ENCODE measurements around the gene SLC6A15.
A peak's percentile ranks its signal among the peaks of the same experiment; 100 is the strongest.

Gene SLC6A15

DNA sequence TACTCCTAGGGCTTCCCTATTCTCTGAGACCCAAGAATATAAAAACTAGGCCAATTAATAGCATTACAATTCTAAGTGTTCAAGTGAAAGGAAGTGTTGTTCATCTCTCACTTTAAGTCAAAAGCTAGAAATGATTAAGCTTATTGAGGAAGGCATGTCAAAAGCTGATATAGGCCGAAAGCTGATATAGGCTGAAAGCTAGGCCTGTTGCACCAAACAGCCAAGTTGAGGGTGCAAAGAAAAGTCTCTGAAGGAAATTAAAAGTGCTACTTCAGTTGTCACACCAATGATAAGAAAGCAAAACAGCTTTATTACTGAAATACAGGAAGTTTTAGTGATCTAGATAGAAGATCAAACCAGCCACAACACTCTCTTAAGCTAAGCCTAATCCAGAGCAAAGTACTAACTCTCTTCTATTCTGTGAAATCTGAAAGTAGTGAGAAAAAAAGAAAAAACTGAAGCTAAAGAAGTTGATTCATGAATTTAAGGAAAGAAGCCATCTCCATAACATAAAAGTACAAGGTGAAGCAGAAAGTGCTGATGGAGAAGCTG is 68.9 kb downstream of the SLC6A15 start:
- no peak overlapping the region for H3K18ac ChIP-seq (ENCODE audit: low read length)
- no peaks in the 10 kb centered on the region for H3K4me1 ChIP-seq (ENCODE audit: control insufficient read depth in 2 of 2, insufficient read depth in 1 of 2, low read depth in 1 of 2, low read length in 2 of 2)
- no peak overlapping the region for H4K91ac ChIP-seq (ENCODE audit: low read depth, low read length, poor library complexity)
- no peak overlapping the region for H3K4ac ChIP-seq (ENCODE audit: low read length)
- H3K79me1 ChIP-seq (ENCODE audit: low read depth, low read length): no peaks in the 10 kb centered on the region
- no peak overlapping the region for H2AK5ac ChIP-seq (ENCODE audit: low read depth, low read length)
- H3K23ac ChIP-seq (ENCODE audit: low read depth, low read length, poor library complexity): no peak overlapping the region
- H2BK15ac ChIP-seq (ENCODE audit: low read length): no peak overlapping the region
- no peak overlapping the region for H4K8ac ChIP-seq (ENCODE audit: low read depth, low read length)
- H3K36me3 ChIP-seq (replicated peaks in 1 of 2; ENCODE audit: control insufficient read depth in 2 of 2, insufficient read depth in 2 of 2, low read length in 2 of 2): no peaks in the 10 kb centered on the region
- H3K9ac ChIP-seq (ENCODE audit: low read depth, low read length, poor library complexity): no peak overlapping the region
- no peak overlapping the region for H2BK120ac ChIP-seq (ENCODE audit: low read depth, low read length)
- no peak for DNase-seq (ENCODE audit: low spot score)
- no CpG with 5 or more reads among the region's 1 CpG for WGBS, 2 donors (ENCODE audit: extremely low coverage in 2 of 2, insufficient read length in 2 of 2, insufficient replicate concordance in 1 of 2)
- no peak overlapping the region for H2AFZ ChIP-seq (ENCODE audit: low read length)
- H3K27ac ChIP-seq (replicated peaks; ENCODE audit: low read length): no peak overlapping the region
- no peaks in the 10 kb centered on the region for H3K9me3 ChIP-seq (replicated peaks in 1 of 2; ENCODE audit: control insufficient read depth in 2 of 2, insufficient read depth in 1 of 2, low read depth in 1 of 2, low read length in 2 of 2)
- no peak overlapping the region for H3K14ac ChIP-seq (ENCODE audit: low read length)
- H2BK12ac ChIP-seq (ENCODE audit: low read length): no peak overlapping the region
- no peak overlapping the region for H3K4me2 ChIP-seq (ENCODE audit: insufficient read depth, low read length, poor library complexity, severe bottlenecking)
- H3K4me3 ChIP-seq (ENCODE audit: low read length in 2 of 2): no peak overlapping the region
- H2BK5ac ChIP-seq (ENCODE audit: low read length): no peak overlapping the region
- no peaks in the 10 kb centered on the region for H3K27me3 ChIP-seq (ENCODE audit: control insufficient read depth in 3 of 3, insufficient read depth in 3 of 3, low read depth in 1 of 3, low read length in 3 of 3)

DNA sequence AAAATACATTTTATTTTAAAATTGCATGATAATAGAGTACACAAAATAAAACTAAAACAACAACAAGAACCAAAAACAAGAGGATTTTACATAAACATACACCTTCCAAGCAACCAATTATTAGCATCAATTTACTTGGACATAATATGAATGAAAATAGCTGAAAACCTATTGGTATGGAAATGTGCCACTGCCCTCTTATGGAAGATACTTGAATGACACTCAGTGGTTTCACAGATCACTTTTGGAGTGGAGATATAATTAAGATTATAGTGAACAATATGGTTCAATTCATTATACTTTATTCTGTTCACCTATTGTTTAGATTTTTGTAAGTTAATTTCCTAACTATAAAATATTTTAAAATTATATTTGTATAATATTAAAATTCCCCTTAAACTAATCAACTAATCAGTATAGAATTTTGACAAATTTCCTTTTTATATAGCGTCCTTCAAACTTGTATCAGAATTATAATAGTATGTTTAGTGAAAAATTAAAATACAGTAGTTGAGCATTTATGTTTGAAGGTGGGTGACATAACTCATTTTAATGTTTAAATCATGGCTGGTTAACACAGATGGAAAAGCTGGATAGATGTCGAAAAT is 70.1 kb downstream of the SLC6A15 start:
- H3K18ac ChIP-seq (ENCODE audit: low read length): no peak overlapping the region
- no peaks in the 10 kb centered on the region for H3K36me3 ChIP-seq (replicated peaks in 1 of 2; ENCODE audit: control insufficient read depth in 2 of 2, insufficient read depth in 2 of 2, low read length in 2 of 2)
- H2BK12ac ChIP-seq (ENCODE audit: low read length): no peak overlapping the region
- no peaks in the 10 kb centered on the region for H3K79me1 ChIP-seq (ENCODE audit: low read depth, low read length)
- no peaks in the 10 kb centered on the region for H3K4me1 ChIP-seq (ENCODE audit: control insufficient read depth in 2 of 2, insufficient read depth in 1 of 2, low read depth in 1 of 2, low read length in 2 of 2)
- H2AFZ ChIP-seq (ENCODE audit: low read length): no peak overlapping the region
- no peak overlapping the region for H3K9ac ChIP-seq (ENCODE audit: low read depth, low read length, poor library complexity)
- no peak overlapping the region for H4K91ac ChIP-seq (ENCODE audit: low read depth, low read length, poor library complexity)
- no peak overlapping the region for H2BK5ac ChIP-seq (ENCODE audit: low read length)
- H3K27me3 ChIP-seq (ENCODE audit: control insufficient read depth in 3 of 3, insufficient read depth in 3 of 3, low read depth in 1 of 3, low read length in 3 of 3): no peaks in the 10 kb centered on the region
- no peak overlapping the region for H2AK5ac ChIP-seq (ENCODE audit: low read depth, low read length)
- no peak overlapping the region for H3K14ac ChIP-seq (ENCODE audit: low read length)
- no peak overlapping the region for H3K23ac ChIP-seq (ENCODE audit: low read depth, low read length, poor library complexity)
- no CpG with 5 or more reads among the region's 2 CpGs for WGBS, 2 donors (ENCODE audit: extremely low coverage in 2 of 2, insufficient read length in 2 of 2, insufficient replicate concordance in 1 of 2)
- H3K4ac ChIP-seq (ENCODE audit: low read length): no peak overlapping the region
- no peaks in the 10 kb centered on the region for H3K9me3 ChIP-seq (replicated peaks in 1 of 2; ENCODE audit: control insufficient read depth in 2 of 2, insufficient read depth in 1 of 2, low read depth in 1 of 2, low read length in 2 of 2)
- no peak overlapping the region for H4K8ac ChIP-seq (ENCODE audit: low read depth, low read length)
- H2BK120ac ChIP-seq (ENCODE audit: low read depth, low read length): no peak overlapping the region
- peak; percentile 20 for DNase-seq (ENCODE audit: low spot score)
- no peak overlapping the region for H3K4me3 ChIP-seq (ENCODE audit: low read length in 2 of 2)
- no peak overlapping the region for H2BK15ac ChIP-seq (ENCODE audit: low read length)
- H3K4me2 ChIP-seq (ENCODE audit: insufficient read depth, low read length, poor library complexity, severe bottlenecking): no peak overlapping the region
- H3K27ac ChIP-seq (replicated peaks; ENCODE audit: low read length): no peak overlapping the region

DNA sequence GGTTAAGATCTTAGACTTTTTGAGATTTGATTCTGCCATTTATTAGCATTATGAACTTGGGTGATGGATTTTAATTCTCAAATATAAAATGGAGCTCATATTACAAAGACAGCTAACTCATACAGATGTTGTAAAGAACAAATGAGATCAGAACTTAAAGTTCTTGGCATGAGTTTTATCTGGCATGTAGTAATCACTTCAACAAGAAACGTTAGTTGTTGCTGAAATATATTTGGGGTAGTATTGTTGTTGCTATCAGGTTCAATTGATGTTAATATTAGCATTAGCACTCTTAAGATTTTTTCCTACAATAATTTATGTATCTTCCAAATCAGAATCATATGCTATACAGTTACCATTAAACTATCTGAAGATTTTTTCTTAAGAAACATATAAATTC is 71.0 kb downstream of the SLC6A15 start:
- no peaks in the 10 kb centered on the region for H3K79me1 ChIP-seq (ENCODE audit: low read depth, low read length)
- H2BK5ac ChIP-seq (ENCODE audit: low read length): no peak overlapping the region
- no peak overlapping the region for H4K91ac ChIP-seq (ENCODE audit: low read depth, low read length, poor library complexity)
- no peak overlapping the region for H3K4me2 ChIP-seq (ENCODE audit: insufficient read depth, low read length, poor library complexity, severe bottlenecking)
- H3K27ac ChIP-seq (replicated peaks; ENCODE audit: low read length): no peak overlapping the region
- H3K14ac ChIP-seq (ENCODE audit: low read length): no peak overlapping the region
- H3K23ac ChIP-seq (ENCODE audit: low read depth, low read length, poor library complexity): no peak overlapping the region
- no peak overlapping the region for H4K8ac ChIP-seq (ENCODE audit: low read depth, low read length)
- no peaks in the 10 kb centered on the region for H3K27me3 ChIP-seq (ENCODE audit: control insufficient read depth in 3 of 3, insufficient read depth in 3 of 3, low read depth in 1 of 3, low read length in 3 of 3)
- H2BK12ac ChIP-seq (ENCODE audit: low read length): no peak overlapping the region
- no CpG with 5 or more reads among the region's 1 CpG for WGBS, 2 donors (ENCODE audit: extremely low coverage in 2 of 2, insufficient read length in 2 of 2, insufficient replicate concordance in 1 of 2)
- H3K9me3 ChIP-seq (replicated peaks in 1 of 2; ENCODE audit: control insufficient read depth in 2 of 2, insufficient read depth in 1 of 2, low read depth in 1 of 2, low read length in 2 of 2): no peaks in the 10 kb centered on the region
- no peak overlapping the region for H3K4me3 ChIP-seq (ENCODE audit: low read length in 2 of 2)
- DNase-seq (ENCODE audit: low spot score): no peak
- H2BK120ac ChIP-seq (ENCODE audit: low read depth, low read length): no peak overlapping the region
- no peaks in the 10 kb centered on the region for H3K4me1 ChIP-seq (ENCODE audit: control insufficient read depth in 2 of 2, insufficient read depth in 1 of 2, low read depth in 1 of 2, low read length in 2 of 2)
- no peak overlapping the region for H3K9ac ChIP-seq (ENCODE audit: low read depth, low read length, poor library complexity)
- no peak overlapping the region for H2AFZ ChIP-seq (ENCODE audit: low read length)
- H2BK15ac ChIP-seq (ENCODE audit: low read length): no peak overlapping the region
- no peak overlapping the region for H3K18ac ChIP-seq (ENCODE audit: low read length)
- H3K4ac ChIP-seq (ENCODE audit: low read length): no peak overlapping the region
- no peaks in the 10 kb centered on the region for H3K36me3 ChIP-seq (replicated peaks in 1 of 2; ENCODE audit: control insufficient read depth in 2 of 2, insufficient read depth in 2 of 2, low read length in 2 of 2)
- no peak overlapping the region for H2AK5ac ChIP-seq (ENCODE audit: low read depth, low read length)

DNA sequence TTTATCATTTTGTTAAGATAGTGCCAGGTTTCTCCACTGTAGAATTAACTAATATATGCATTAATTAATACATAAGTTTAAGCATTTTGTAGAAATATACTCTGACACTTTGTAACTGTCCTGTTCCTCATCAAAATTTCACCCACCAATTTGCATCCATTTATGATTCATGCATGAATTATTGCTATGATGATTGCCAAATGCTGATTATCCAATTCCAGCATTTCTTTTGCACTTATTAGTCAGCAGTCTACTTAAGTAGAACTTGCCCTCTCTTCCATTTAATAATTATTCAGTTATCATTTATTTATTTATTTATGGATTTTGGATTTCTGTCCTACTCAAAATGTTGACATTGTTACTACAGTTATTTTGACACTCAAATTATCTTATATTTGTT is 72.2 kb downstream of the SLC6A15 start:
- Histone ChIP-seq H3K9ac (ENCODE audit: low read depth, low read length, poor library complexity) (no peak overlapping the region), H3K4me2 (ENCODE audit: insufficient read depth, low read length, poor library complexity, severe bottlenecking) (no peak overlapping the region), H3K4me3 (ENCODE audit: low read length in 2 of 2) (no peak overlapping the region), H3K18ac (ENCODE audit: low read length) (no peak overlapping the region), H2BK5ac (ENCODE audit: low read length) (no peak overlapping the region), H3K27ac (replicated peaks; ENCODE audit: low read length) (no peak overlapping the region), H2BK120ac (ENCODE audit: low read depth, low read length) (no peak overlapping the region), H3K36me3 (replicated peaks in 1 of 2; ENCODE audit: control insufficient read depth in 2 of 2, insufficient read depth in 2 of 2, low read length in 2 of 2) (no peaks in the 10 kb centered on the region), H4K91ac (ENCODE audit: low read depth, low read length, poor library complexity) (no peak overlapping the region), H4K8ac (ENCODE audit: low read depth, low read length) (no peak overlapping the region), H3K4ac (ENCODE audit: low read length) (no peak overlapping the region), H2AFZ (ENCODE audit: low read length) (no peak overlapping the region), H2BK15ac (ENCODE audit: low read length) (no peak overlapping the region), H3K79me1 (ENCODE audit: low read depth, low read length) (no peaks in the 10 kb centered on the region), H3K27me3 (ENCODE audit: control insufficient read depth in 3 of 3, insufficient read depth in 3 of 3, low read depth in 1 of 3, low read length in 3 of 3) (no peaks in the 10 kb centered on the region), H2AK5ac (ENCODE audit: low read depth, low read length) (no peak overlapping the region), H3K9me3 (replicated peaks in 1 of 2; ENCODE audit: control insufficient read depth in 2 of 2, insufficient read depth in 1 of 2, low read depth in 1 of 2, low read length in 2 of 2) (no peaks in the 10 kb centered on the region), H2BK12ac (ENCODE audit: low read length) (no peak overlapping the region), H3K4me1 (ENCODE audit: control insufficient read depth in 2 of 2, insufficient read depth in 1 of 2, low read depth in 1 of 2, low read length in 2 of 2) (no peaks in the 10 kb centered on the region), H3K14ac (ENCODE audit: low read length) (no peak overlapping the region), H3K23ac (ENCODE audit: low read depth, low read length, poor library complexity) (no peak overlapping the region)
- no peak for DNase-seq (ENCODE audit: low spot score)
